HG02852 (cell line): ENCODE data around the gene RPN2.
"Not testable (repeated sequence)": the region's sequence is repeated elsewhere in the genome, so short reads cannot be mapped to it uniquely, and the experiment has no call there.

Experiments used
- ATAC-seq: cut with Tn5 transposase; IDR thresholded peaks from one replicate; pipeline ENCODE4 v1.9.1; 2021; ENCODE audit warnings: mild to moderate bottlenecking, moderate library complexity; ENCODE audit not compliant: unreplicated experiment

RPN2 gene

DNA sequence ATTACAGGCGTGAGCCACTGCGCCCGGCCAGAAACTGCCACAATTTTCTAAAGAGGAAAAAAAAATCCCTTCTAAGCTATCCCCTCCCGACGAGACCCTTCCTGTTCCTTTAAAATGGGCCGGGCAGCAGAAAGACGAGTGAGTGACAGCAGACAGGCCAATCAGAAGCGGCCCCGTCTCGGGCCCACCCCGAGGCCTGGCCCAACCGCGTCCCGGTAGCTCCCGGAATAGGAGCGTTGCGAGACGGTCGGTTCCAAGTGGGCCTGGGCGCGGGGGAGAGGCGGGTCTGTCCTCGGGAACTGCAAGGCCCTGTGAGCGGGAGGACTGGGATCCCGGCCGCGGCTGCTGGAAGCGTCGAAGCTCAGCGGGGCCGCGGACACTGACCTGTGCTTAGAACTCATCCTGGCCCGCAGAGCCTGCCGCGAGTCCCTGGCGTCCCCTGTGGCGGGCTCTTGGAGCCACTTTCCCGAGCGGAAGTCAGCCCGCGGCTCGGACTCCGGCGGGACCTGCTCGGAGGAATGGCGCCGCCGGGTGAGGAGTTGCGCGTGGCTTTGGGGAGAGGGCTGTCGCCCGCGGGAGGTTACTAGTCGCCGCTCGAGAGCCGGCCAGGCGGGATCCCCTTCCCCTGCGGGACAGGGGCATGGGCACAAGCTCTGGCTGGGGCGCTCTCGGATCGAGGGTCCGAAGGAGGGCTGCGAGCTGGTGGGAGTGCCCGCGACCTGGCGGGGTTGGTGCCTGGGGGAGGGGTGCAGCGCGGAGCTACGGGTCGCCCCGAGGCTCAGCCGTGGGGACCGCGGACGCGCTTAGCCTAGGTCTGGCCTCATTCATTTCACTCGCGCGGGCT is at the start of gene RPN2, which contains the start of gene MROH8:
TSS of gene RPN2 (plus strand) at position 492 of the 844 bp plus-strand sequence. CDS start at position 519, 27 bp downstream.
TSS of gene MROH8 (minus strand) at position 710 of the 844 bp plus-strand sequence.
- peak; percentile 95 for ATAC-seq

DNA sequence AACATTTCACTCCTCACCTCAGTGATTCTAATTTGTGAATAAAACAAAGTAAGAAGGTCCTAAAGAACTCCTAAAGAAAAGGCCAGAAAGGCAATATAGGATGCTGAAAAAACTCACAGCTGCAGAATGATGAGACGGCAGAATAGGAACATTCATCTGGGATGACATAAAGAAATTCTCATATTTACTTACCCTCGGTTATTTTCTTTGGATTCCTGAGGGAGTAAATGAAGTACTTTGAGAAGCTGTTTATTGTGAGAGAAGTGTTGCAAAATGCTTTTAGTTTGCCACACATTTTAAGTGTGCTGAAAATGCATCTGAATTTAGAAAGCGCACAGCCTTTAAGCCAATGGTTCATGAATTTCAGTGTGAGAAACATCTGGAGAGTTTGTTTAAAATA is 47.6 kb upstream of the RPN2 start:
- ATAC-seq, result no peak

- ATAC-seq, result no peak
These were observed 45.2 kb upstream of the RPN2 start for GRCh38 chr20:37133952-37134351.

- ATAC-seq, result no peak
These were observed 41.6 kb upstream of the RPN2 start for GRCh38 chr20:37137547-37137946.

DNA sequence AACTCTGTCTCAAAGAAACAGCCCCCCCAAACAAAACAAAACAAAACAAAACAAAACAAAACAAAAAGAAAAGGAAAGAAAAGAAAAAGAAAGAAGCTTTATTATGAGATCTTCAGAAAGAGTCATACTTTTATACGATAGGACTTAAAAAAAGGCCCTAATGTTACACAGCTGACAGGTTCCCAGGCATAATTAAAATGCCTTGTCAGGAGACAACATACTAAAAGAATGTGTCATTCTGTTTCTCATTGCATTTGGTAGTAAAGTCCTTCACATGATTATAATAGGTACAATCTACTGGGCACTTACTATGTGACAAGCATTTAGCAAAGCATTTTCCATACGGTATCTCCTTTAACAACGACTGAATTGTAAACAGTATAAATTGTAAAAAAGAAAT is 36.4 kb upstream of the RPN2 start:
- ATAC-seq, result no peak

DNA sequence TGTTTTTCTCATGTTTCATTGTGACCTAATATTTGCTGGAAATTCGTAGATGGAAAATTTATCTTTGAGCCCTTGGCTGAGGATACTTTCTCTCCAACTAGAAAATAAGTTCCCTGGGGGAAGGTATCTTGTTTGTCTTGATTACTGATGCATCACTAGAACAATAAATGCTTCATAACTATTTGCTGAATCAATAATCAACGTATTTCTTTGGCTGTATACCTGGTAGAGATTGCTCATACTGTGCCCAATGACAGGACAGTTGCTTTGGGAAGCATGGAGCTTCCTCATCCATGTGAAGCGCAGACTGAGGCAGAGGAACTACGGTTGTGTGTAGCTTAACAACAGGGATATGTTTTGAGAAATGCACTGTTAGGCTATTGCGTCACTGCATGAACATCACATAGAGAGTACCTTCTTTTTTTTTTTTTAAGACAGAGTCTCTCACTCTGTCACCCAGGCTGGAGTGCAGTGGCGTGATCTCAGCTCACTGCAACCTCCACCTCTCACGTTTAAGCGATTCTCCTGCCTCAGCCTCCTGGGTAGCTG is 34.2 kb upstream of the RPN2 start:
- no peak for ATAC-seq

- no peak for ATAC-seq
These were observed 31.9 kb upstream of the RPN2 start for GRCh38 chr20:37147250-37147649.

DNA sequence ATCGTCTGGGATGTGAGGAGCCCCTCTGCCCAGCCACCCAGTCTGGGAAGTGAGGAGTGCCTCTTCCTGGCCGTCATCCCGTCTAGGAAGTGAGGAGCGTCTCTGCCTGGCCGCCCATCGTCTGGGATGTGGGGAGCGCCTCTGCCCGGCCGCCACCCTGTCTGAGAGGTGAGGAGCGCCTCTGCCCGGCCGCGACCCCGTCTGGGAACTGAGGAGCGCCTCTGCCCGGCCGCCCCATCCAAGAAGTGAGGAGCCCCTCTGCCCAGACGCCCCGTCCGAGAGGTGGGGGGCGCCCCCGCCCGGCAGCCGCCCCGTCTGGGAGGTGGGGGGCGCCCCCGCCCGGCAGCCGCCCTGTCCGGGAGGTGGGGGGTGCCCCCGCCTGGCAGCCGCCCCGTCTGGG is 28.3 kb upstream of the RPN2 start:
- not testable (repeated sequence) for ATAC-seq

GRCh38 chr20:37151529-37151928 is 27.6 kb upstream of the RPN2 start:
- ATAC-seq, result no peak

DNA sequence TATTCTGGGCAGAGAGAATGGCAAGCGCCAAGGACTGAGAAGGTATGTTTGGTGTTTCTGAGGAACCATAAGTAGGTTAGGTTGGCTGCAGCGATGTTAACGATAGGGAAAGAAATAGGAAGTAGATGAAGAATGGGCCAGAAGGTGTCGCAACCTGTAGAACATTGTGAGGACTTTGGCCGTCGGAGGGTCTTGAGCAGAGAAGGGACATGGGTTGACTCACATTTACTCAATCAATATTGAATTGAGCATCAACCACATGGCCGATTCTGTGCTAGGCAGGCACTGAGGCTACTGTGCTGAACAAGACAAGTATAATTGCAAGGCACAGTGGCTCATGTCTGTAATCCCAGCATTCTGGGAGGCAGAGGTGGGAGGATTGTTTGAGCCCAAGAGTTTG is 26.8 kb upstream of the RPN2 start:
- no peak for ATAC-seq

DNA sequence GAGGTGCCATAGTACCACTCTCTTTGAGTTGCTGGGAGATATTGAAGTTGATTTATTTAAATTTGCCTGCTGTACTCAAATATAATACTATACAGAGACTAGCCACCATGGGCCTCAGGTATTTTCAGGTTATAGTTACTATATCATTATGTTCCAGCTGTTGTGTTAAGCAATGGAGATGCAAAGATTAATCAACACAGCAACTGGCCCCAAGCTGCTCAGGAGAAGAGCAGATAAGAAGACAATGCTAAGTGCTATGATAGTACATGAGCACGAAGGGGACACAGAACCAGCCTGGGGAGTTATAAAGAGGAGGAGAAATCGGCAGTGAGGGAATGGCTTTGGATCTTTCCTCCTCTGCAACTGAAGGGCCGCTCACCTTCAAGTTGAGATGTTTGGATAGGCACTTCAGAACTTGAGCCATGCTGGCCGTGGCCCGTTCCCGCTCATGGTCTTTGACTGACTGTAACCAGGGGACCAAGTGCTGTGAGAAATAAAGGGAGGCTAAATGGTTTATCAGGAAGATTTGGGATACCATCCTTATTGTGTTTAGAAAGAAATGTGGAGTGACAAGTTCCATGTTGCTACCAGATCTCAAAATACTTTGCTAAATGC is 24.3 kb upstream of the RPN2 start:
- ATAC-seq, result no peak

DNA sequence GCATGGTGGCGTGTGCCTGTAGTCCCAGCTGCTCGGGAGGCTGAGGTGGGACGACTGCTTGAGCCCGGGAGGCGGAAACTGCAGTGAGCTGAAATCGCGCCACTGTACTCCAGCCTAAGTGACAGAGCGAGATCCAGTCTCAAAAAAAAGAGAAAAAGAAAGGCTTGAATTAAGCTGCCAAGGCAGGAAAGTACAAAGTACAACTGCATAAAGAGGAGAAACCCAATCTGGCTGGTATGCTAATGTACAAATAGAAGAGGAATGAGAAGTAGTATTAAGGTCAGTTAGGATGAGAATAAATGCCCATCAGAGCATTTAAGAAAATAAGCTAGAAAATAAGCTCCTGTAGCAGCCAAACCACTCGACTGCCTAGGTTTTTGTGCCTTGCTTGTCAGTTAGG is 23.1 kb upstream of the RPN2 start:
- no peak for ATAC-seq

- ATAC-seq, result no peak
These were observed 20.9 kb upstream of the RPN2 start for GRCh38 chr20:37158248-37158647.

GRCh38 chr20:37160683-37161082 is 18.4 kb upstream of the RPN2 start:
- ATAC-seq, result no peak

- ATAC-seq, result no peak
These were observed 17.1 kb upstream of the RPN2 start for GRCh38 chr20:37161830-37162549.

DNA sequence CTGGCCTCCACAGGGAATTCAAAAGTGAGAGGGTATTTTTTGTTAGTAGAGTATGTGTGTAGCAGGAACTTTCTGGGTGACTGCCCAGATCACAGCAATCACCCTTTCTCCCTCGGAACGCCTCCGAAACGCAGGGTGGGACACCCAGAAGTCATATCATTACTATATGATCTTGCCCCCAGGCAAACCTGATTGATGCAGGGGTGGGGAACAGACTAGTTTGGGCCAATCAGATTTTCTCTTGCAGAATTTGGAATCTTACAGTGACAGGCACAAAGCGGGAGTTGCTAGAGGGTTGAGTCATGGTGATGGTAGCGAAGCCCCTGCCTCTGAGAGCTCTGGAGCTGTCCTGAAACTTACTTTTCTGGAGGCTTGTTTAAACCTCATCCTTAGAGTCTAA is 16.5 kb upstream of the RPN2 start:
- no peak for ATAC-seq

GRCh38 chr20:37163832-37164554 is 15.1 kb upstream of the RPN2 start:
- no peak for ATAC-seq

DNA sequence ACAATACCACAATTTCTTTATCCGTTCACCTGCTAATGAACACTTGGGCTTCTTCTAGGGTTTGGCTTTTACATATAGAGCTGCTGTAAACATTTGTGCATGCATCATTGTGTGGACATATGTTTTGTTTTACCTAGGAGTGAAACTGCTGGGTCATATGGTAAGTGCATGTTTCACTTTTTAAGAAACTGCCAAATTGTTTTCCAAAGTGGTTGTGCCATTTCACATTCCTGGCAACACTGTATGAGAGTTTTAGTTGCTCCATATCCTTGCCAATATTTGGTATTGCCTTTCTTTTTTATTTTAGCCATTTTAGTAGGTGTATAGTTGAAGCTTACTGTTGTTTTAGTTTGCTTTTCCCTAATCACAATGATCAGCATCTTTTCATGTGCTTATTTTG is 14.1 kb upstream of the RPN2 start:
- ATAC-seq, result no peak

DNA sequence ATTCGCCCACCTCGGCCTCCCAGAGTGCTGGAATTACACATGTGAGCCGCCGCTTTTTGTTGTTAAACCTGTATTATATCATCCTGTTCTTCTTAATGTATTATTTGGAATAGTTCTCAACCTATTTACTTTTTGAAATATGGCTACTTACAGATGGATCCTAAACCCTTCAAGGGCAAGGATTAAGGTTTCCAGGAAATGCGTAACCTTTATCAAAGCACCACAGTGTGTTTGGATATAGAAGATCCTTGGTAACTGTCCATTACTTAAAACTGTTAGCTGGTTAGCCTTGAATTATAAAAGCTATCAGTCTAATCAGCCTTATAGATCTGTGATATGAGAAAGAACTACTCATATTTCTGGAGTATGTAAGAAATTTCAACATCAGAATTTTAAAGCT is 12.3 kb upstream of the RPN2 start:
- ATAC-seq, result no peak

DNA sequence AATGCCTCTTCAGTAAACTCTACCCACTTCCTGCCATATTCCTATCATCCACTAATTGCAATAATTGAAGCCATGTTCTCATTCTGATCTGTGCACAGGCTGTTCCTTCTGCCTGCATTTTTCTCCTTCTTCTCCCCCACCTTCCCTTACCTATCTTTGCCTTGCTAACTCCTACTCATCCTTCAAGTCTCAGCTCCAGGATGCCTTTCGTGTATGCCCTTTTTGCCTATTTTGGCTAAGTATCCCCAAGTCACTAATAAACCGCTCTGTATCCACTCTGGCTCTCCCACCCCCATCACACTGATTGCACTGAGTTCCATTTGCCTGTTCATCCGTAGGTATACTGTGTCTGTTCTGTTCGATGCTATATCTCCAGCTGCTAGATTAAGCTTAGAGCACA is 6.3 kb upstream of the RPN2 start:
- ATAC-seq, result no peak
